ENCODE data around the gene TAF12.
"Not testable (repeated sequence)": the region's sequence is repeated elsewhere in the genome, so short reads cannot be mapped to it uniquely, and the experiment has no call there.

Gene TAF12

DNA sequence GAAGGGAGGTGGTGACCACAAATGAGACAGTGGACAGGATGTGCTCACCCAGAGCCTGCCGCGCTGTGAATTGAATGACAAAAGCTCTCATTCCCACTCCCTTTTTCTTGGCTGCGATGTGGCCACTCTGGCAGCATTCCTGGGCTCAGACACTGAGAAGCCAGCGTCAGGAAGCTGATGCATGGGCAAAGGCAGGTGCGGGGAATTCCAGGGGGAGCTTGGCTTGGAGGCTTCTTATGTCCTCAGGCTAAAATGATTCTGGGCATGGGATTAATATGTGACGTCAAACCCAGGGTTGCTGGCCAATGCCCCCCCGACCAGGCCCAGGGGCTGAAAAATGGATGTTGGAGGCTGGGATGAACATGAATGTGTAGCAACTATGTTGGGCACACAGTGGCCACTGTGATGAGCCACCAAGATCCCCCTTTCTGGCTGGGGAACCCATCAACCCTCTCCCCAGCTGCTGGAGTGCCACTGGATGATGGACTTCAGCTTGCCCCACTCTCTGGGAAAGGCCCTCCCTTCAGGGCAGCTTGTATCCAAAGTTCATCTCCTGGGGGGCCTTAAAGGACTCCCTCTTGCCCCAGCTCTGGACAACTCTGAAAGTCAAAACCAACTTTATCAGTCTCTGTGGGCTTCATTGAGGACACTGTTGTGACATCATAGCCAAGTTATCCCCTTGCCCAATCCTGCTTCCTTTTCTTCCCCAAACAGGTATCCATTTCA lies 48.0 kb downstream of the TAF12 start:
- peaks cover 22% of the 10 kb centered on the region for H3K4me1 ChIP-seq (ENCODE audit: control insufficient read depth, low read depth, low read length)
- H3K9me3 ChIP-seq (ENCODE audit: control insufficient read depth, low read depth, low read length); H3K36me3 ChIP-seq (ENCODE audit: control insufficient read depth, low read depth, low read length); H3K4me3 ChIP-seq (ENCODE audit: low read length); H3K27ac ChIP-seq (ENCODE audit: low read length); H3K9ac ChIP-seq (ENCODE audit: low read length): not testable (repeated sequence)
- H3K27me3 ChIP-seq (ENCODE audit: control insufficient read depth, insufficient read depth, low read length), result peaks cover 11% of the 10 kb centered on the region

GRCh38 chr1:28593988-28594356 lies 48.9 kb downstream of the TAF12 start:
- H3K9me3 ChIP-seq (ENCODE audit: control insufficient read depth, low read depth, low read length); H3K36me3 ChIP-seq (ENCODE audit: control insufficient read depth, low read depth, low read length); H3K9ac ChIP-seq (ENCODE audit: low read length); H3K27ac ChIP-seq (ENCODE audit: low read length); H3K4me3 ChIP-seq (ENCODE audit: low read length): not testable (repeated sequence)
- H3K27me3 ChIP-seq (ENCODE audit: control insufficient read depth, insufficient read depth, low read length), result peaks cover 11% of the 10 kb centered on the region
- H3K4me1 ChIP-seq (ENCODE audit: control insufficient read depth, low read depth, low read length), result peaks cover 22% of the 10 kb centered on the region

GRCh38 chr1:28592321-28593071 lies 50.4 kb downstream of the TAF12 start:
- no peaks in the 10 kb centered on the region for H3K36me3 ChIP-seq (ENCODE audit: control insufficient read depth, low read depth, low read length)
- no peaks in the 10 kb centered on the region for H3K9me3 ChIP-seq (ENCODE audit: control insufficient read depth, low read depth, low read length)
- peak overlapping the region; percentile 54 for H3K9ac ChIP-seq (ENCODE audit: low read length)
- peaks cover 22% of the 10 kb centered on the region for H3K4me1 ChIP-seq (ENCODE audit: control insufficient read depth, low read depth, low read length)
- no peak overlapping the region for H3K27ac ChIP-seq (ENCODE audit: low read length)
- peaks cover 11% of the 10 kb centered on the region for H3K27me3 ChIP-seq (ENCODE audit: control insufficient read depth, insufficient read depth, low read length)
- H3K4me3 ChIP-seq (ENCODE audit: low read length), result peak overlapping the region; percentile 81

DNA sequence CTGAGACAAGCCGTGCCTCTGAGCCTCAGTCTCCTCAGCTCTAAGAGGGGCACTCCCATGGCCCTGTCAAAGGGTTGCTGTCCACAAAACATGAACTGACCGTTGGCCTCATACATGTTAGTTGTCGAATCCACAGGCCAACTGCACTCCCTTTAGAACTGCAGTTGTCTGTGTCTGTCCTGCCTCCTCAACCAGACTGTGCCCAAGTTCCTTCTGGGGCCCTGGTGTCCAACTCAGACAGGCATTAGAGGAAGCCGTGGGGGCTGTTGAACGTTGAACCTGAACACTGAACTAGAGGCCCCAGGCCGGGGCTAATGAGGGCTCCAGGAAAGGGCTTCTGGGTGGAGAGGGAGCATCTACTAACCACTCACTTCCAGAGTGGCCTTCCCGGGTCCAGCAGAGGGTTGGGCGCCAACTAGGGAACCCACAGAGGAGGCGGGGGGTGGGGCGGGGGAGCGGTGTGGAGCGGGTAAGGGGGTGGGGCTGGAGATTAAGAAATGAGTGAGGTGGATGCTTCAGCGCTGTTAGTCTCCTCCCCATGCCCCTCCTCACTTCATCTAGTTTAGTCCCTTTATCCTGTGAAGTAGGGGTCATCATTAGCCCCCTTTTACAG lies 51.1 kb downstream of the TAF12 start, which contains the start of gene RAB42:
Gene RAB42, plus strand, starts transcription at position 558 of the 613 bp plus-strand sequence. CDS start 247 bp downstream, outside the sequence.
- Histone ChIP-seq H3K27ac (ENCODE audit: low read length) (no peak within 1 kb of the TSS), H3K27me3 (ENCODE audit: control insufficient read depth, insufficient read depth, low read length) (peaks cover 11% of the 10 kb centered on the region), H3K9me3 (ENCODE audit: control insufficient read depth, low read depth, low read length) (no peaks in the 10 kb centered on the region), H3K4me3 (ENCODE audit: low read length) (peak within 1 kb of the TSS; percentile 81), H3K4me1 (ENCODE audit: control insufficient read depth, low read depth, low read length) (peaks cover 22% of the 10 kb centered on the region), H3K9ac (ENCODE audit: low read length) (peak within 1 kb of the TSS; percentile 54), H3K36me3 (ENCODE audit: control insufficient read depth, low read depth, low read length) (no peaks in the 10 kb centered on the region)

DNA sequence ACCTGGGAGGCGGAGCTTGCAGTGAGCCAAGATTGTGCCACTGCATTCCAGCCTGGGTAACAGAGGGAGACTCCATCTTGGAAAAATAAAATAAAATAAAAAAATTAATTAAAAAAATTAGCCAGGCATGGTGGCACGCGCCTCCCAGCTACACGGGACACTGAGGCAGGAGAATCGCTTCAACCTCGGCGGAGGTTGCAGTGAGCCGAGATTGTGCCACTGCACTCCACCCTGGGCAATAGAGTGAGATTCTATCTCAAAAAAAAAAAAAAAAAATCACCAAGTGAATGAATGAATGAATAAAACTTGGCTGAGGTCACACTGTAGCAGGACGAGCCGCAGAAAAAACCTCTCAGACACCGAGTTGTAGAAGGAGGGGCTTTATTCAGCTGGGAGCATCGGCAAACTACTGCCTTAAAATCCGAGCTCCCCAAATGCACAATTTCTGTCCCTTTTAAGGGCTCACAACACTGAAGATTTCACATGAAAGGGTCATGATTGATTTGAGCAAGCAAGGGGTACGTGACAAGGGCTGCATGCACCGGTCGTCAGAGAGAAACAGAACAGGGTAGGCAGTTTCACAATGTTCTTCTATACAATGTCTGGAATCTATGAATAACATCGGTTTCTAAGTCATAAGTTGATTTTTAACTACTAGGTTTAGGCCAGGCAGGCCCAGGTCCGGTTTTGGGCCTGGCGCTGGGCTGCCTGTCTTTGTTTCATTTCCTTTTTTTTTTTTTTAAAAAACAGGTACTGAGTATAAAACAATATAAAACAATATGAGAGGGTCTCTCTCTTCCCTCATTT lies 56.1 kb downstream of the TAF12 start:
- not testable (repeated sequence) for H3K27ac ChIP-seq (ENCODE audit: low read length); H3K4me3 ChIP-seq (ENCODE audit: low read length); H3K36me3 ChIP-seq (ENCODE audit: control insufficient read depth, low read depth, low read length); H3K9ac ChIP-seq (ENCODE audit: low read length); H3K9me3 ChIP-seq (ENCODE audit: control insufficient read depth, low read depth, low read length)
- peaks cover 13% of the 10 kb centered on the region for H3K27me3 ChIP-seq (ENCODE audit: control insufficient read depth, insufficient read depth, low read length)
- H3K4me1 ChIP-seq (ENCODE audit: control insufficient read depth, low read depth, low read length), result peaks cover 13% of the 10 kb centered on the region

DNA sequence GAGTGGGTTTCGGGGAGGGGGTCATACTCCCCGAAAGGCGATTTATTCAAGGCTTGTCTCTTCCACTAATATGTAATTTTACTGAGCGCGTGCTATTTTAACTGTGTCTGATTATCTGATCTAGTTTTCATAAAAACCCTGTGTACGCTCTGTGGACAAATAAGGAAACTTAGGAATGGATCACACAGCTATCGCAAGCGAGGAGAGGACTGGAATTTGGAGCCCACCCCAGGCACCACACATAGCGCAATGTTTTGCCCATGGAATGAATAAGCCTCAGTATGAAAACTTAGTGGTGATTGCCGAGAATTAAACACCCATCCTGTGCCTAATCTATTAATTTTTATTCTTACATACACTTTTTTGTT lies 60.6 kb downstream of the TAF12 start:
- peaks cover 35% of the 10 kb centered on the region for H3K36me3 ChIP-seq (ENCODE audit: control insufficient read depth, low read depth, low read length)

GRCh38 chr1:28581531-28582247 lies 61.2 kb downstream of the TAF12 start:
- H3K4me1 ChIP-seq (ENCODE audit: control insufficient read depth, low read depth, low read length), result peaks cover 10% of the 10 kb centered on the region
- H3K9ac ChIP-seq (ENCODE audit: low read length), result peak overlapping the region; percentile 84
- H3K36me3 ChIP-seq (ENCODE audit: control insufficient read depth, low read depth, low read length), result peaks cover 38% of the 10 kb centered on the region
- no peak overlapping the region for H3K27ac ChIP-seq (ENCODE audit: low read length)
- H3K9me3 ChIP-seq (ENCODE audit: control insufficient read depth, low read depth, low read length), result no peaks in the 10 kb centered on the region
- peak overlapping the region; percentile 95 for H3K4me3 ChIP-seq (ENCODE audit: low read length)
- H3K27me3 ChIP-seq (ENCODE audit: control insufficient read depth, insufficient read depth, low read length), result peaks cover 7% of the 10 kb centered on the region

More for the DNA sequence above, 60.6 kb downstream of the TAF12 start:
- Histone ChIP-seq H3K27me3 (ENCODE audit: control insufficient read depth, insufficient read depth, low read length) (peaks cover 7% of the 10 kb centered on the region), H3K9me3 (ENCODE audit: control insufficient read depth, low read depth, low read length) (no peaks in the 10 kb centered on the region), H3K4me1 (ENCODE audit: control insufficient read depth, low read depth, low read length) (peaks cover 10% of the 10 kb centered on the region), H3K27ac (ENCODE audit: low read length) (no peak overlapping the region), H3K4me3 (ENCODE audit: low read length) (peak overlapping the region; percentile 95), H3K9ac (ENCODE audit: low read length) (peak overlapping the region; percentile 36)

- Histone ChIP-seq H3K4me1 (ENCODE audit: control insufficient read depth, low read depth, low read length) (peaks cover 10% of the 10 kb centered on the region), H3K36me3 (ENCODE audit: control insufficient read depth, low read depth, low read length) (peaks cover 38% of the 10 kb centered on the region), H3K9me3 (ENCODE audit: control insufficient read depth, low read depth, low read length) (no peaks in the 10 kb centered on the region), H3K9ac (ENCODE audit: low read length) (peak overlapping the region; percentile 84), H3K27me3 (ENCODE audit: control insufficient read depth, insufficient read depth, low read length) (peaks cover 7% of the 10 kb centered on the region), H3K27ac (ENCODE audit: low read length) (no peak overlapping the region), H3K4me3 (ENCODE audit: low read length) (peak overlapping the region; percentile 95)
Measured at GRCh38 chr1:28580722-28581530, 61.9 kb downstream of the TAF12 start.

GRCh38 chr1:28579401-28579800 lies 63.5 kb downstream of the TAF12 start:
- Histone ChIP-seq H3K36me3 (ENCODE audit: control insufficient read depth, low read depth, low read length) (peaks cover 43% of the 10 kb centered on the region), H3K4me3 (ENCODE audit: low read length) (peak overlapping the region; percentile 95)

DNA sequence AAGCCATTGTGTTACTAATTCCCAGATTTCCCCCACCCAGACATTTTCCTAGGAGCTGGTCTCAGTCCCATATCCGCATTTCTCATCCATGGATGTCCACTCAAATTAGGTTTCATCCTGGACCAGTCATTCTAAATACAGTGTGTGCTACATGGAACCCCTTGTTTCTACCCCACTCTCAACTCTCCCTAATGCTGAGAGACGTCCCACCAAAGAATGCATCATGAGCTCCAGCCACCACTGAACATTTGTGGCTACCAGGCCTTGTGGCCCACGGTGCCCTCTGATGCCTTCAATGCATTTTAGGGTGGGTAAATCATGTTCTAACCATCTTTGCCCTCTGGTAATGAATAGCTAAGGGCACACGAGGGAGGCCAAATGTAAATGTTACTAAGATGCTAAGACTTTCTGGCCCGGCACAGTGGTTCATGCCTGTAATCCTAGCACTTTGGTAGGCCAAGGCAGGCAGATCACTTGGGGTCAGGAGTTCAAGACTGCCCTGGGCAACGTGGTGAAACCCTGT lies 64.1 kb downstream of the TAF12 start:
- Histone ChIP-seq H3K36me3 (ENCODE audit: control insufficient read depth, low read depth, low read length) (peaks cover 43% of the 10 kb centered on the region), H3K27ac (ENCODE audit: low read length) (no peak overlapping the region), H3K27me3 (ENCODE audit: control insufficient read depth, insufficient read depth, low read length) (peaks cover 7% of the 10 kb centered on the region), H3K9ac (ENCODE audit: low read length) (no peak overlapping the region), H3K9me3 (ENCODE audit: control insufficient read depth, low read depth, low read length) (no peaks in the 10 kb centered on the region), H3K4me1 (ENCODE audit: control insufficient read depth, low read depth, low read length) (peaks cover 10% of the 10 kb centered on the region), H3K4me3 (ENCODE audit: low read length) (no peak overlapping the region)

More at GRCh38 chr1:28579401-28579800, 63.5 kb downstream of the TAF12 start:
- peaks cover 7% of the 10 kb centered on the region for H3K27me3 ChIP-seq (ENCODE audit: control insufficient read depth, insufficient read depth, low read length)
- no peaks in the 10 kb centered on the region for H3K9me3 ChIP-seq (ENCODE audit: control insufficient read depth, low read depth, low read length)
- H3K4me1 ChIP-seq (ENCODE audit: control insufficient read depth, low read depth, low read length), result peaks cover 10% of the 10 kb centered on the region
- no peak overlapping the region for H3K27ac ChIP-seq (ENCODE audit: low read length)
- no peak overlapping the region for H3K9ac ChIP-seq (ENCODE audit: low read length)
